Measurements from ENCODE around the gene THBD. TPM values are rescaled to one million over a fixed set of nuclear protein-coding genes. Genes with fewer than 3 reads are reported as not detected.

Gene THBD
- total and polyA plus RNA-seq, 8 donors: 1.8 to 12.1 (median 3.8) TPM

GRCh38 chr20:23065266-23066201 lies 16.1 kb upstream of the THBD start:
- DNase-seq (no peak), ATAC-seq (no peak), FAIRE-seq (no peak)
- Histone ChIP-seq H3K4me1 (no peaks in the 10 kb centered on the region), H3K27me3 (no peaks in the 10 kb centered on the region), H3K27ac (no peak overlapping the region), H3K36me3 (no peaks in the 10 kb centered on the region), H3K9me3 (no peaks in the 10 kb centered on the region), H3K4me3 (no peak overlapping the region)
- intact Hi-C loops (cut with DNase I): no loop called here
- TF ChIP-seq, protein P1, sequence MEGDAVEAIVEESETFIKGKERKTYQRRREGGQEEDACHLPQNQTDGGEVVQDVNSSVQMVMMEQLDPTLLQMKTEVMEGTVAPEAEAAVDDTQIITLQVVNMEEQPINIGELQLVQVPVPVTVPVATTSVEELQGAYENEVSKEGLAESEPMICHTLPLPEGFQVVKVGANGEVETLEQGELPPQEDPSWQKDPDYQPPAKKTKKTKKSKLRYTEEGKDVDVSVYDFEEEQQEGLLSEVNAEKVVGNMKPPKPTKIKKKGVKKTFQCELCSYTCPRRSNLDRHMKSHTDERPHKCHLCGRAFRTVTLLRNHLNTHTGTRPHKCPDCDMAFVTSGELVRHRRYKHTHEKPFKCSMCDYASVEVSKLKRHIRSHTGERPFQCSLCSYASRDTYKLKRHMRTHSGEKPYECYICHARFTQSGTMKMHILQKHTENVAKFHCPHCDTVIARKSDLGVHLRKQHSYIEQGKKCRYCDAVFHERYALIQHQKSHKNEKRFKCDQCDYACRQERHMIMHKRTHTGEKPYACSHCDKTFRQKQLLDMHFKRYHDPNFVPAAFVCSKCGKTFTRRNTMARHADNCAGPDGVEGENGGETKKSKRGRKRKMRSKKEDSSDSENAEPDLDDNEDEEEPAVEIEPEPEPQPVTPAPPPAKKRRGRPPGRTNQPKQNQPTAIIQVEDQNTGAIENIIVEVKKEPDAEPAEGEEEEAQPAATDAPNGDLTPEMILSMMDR (IDR thresholded peaks at IDR 0.05): no peak
- WGBS, 2 donors: 35 to 43% methylated on average over 9 of the region's 9 CpGs

- 51 to 62% methylated on average over 2 of the region's 2 CpGs for WGBS, 2 donors
- intact Hi-C loops (cut with DNase I): no loop called here
- no peak for FAIRE-seq
- TF ChIP-seq, protein P1 (IDR thresholded peaks at IDR 0.05): no peak
- H3K36me3 ChIP-seq: no peaks in the 10 kb centered on the region
- no peaks in the 10 kb centered on the region for H3K9me3 ChIP-seq
- no peak overlapping the region for H3K27ac ChIP-seq
- no peaks in the 10 kb centered on the region for H3K27me3 ChIP-seq
- no peak for DNase-seq
- no peaks in the 10 kb centered on the region for H3K4me1 ChIP-seq
- H3K4me3 ChIP-seq: no peak overlapping the region
- ATAC-seq: no peak
Observed at GRCh38 chr20:23063581-23063980, 14.1 kb upstream of the THBD start.

DNA sequence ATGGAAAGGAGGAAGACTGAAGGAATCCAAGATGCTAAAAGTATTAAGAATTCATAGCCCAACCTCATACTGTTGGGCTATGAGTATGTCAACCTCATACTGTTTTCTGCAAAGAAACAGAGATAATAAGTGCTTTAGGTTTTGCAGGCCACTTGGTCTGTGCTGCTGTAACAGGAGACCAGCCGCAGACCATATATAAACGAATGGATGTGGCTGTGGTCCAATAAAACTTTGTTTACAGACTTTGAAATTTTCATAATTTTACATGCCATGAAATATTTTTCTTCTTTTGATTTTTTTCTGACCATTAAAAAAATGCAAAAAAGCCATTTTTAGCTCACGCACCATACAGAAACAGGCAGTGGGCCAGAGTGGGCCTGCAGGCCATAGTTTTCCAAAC lies 13.7 kb upstream of the THBD start:
- H3K9me3 ChIP-seq: no peaks in the 10 kb centered on the region
- DNase-seq: no peak
- 70 to 82% methylated on average over 3 of the region's 3 CpGs for WGBS, 2 donors
- H3K27ac ChIP-seq: no peak overlapping the region
- TF ChIP-seq, protein P1 (IDR thresholded peaks at IDR 0.05): no peak
- no peaks in the 10 kb centered on the region for H3K4me1 ChIP-seq
- H3K4me3 ChIP-seq: no peak overlapping the region
- intact Hi-C loops (cut with DNase I): no loop called here
- no peaks in the 10 kb centered on the region for H3K36me3 ChIP-seq
- no peak for ATAC-seq
- no peak for FAIRE-seq
- H3K27me3 ChIP-seq: no peaks in the 10 kb centered on the region

GRCh38 chr20:23062632-23063031 lies 13.2 kb upstream of the THBD start:
- Histone ChIP-seq H3K9me3 (no peaks in the 10 kb centered on the region), H3K4me1 (no peaks in the 10 kb centered on the region), H3K27ac (no peak overlapping the region), H3K36me3 (no peaks in the 10 kb centered on the region), H3K27me3 (no peaks in the 10 kb centered on the region), H3K4me3 (no peak overlapping the region)
- FAIRE-seq (no peak), DNase-seq (no peak), ATAC-seq (no peak)
- intact Hi-C loops (cut with DNase I): no loop called here
- TF ChIP-seq, protein P1 (IDR thresholded peaks at IDR 0.05): no peak

Measured in pancreas (tissue), 10 donors.